OCI-LY7 (cell line): Measurements from ENCODE around the gene JAML. TPM values are rescaled to one million over a fixed set of nuclear protein-coding genes. Genes with fewer than 3 reads are reported as not detected.
A peak's percentile ranks its signal among the peaks of the same experiment; 100 is the strongest.

Source experiments
- BruUV-seq: library from RNA; stranded (reverse); fragments of 400-500 nt; replicated peaks from 2 replicates; lab custom pipeline; 2021; lab: Mats Ljungman, UMichigan
- CTCF ChIA-PET: fragments of 300-600 bp; sonication (Branson Sonifier 250); formaldehyde crosslinking; loops from one replicate; lab custom pipeline; 2022; ENCODE audit warnings: antibody characterized with exemption; ENCODE audit not compliant: unreplicated experiment; lab: Charles Lee
- POLR2A ChIA-PET: fragments of 300-600 bp; sonication (Branson Sonifier 250); formaldehyde crosslinking; loops from one replicate; lab custom pipeline; 2022; ENCODE audit warnings: antibody characterized with exemption; lab: Charles Lee
- DNase-seq: peaks from one replicate; pipeline ENCODE4 v3.0.0-alpha.2; 2015; ENCODE audit warnings: low spot score
- H2AFZ ChIP-seq: fragments of 200-600 bp; sonication (generic), shearing (Covaris generic); 2 replicates; pipeline ENCODE4 v1.6.1; 2014; ENCODE audit warnings: mild to moderate bottlenecking, antibody characterized with exemption, low read length, moderate library complexity
- H3K27ac ChIP-seq: fragments of 200-600 bp; sonication (generic); 2 replicates; pipeline ENCODE4 v1.5.1; 2014; ENCODE audit warnings: mixed run types, low read depth, mild to moderate bottlenecking, moderate library complexity, low read length, inconsistent platforms; ENCODE audit not compliant: poor library complexity, severe bottlenecking
- H3K36me3 ChIP-seq: fragments of 200-600 bp; sonication (generic); 2 replicates; pipeline ENCODE4 v1.6.1; 2014; ENCODE audit warnings: mild to moderate bottlenecking, antibody characterized with exemption, low read length, moderate library complexity, mixed read lengths; ENCODE audit not compliant: insufficient read depth
- H3K4me1 ChIP-seq: fragments of 200-600 bp; sonication (generic); 2 replicates; pipeline ENCODE4 v1.5.1; 2014; ENCODE audit warnings: mild to moderate bottlenecking, low read length; ENCODE audit not compliant: insufficient read depth, poor library complexity, severe bottlenecking
- H3K4me2 ChIP-seq: fragments of 200-600 bp; sonication (generic); 2 replicates; pipeline ENCODE4 v1.6.1; 2014; ENCODE audit warnings: mild to moderate bottlenecking, low read length
- H3K4me3 ChIP-seq: fragments of 200-600 bp; sonication (generic); 2 replicates; pipeline ENCODE4 v1.5.1; 2014; ENCODE audit warnings: mild to moderate bottlenecking, low read depth, low read length; ENCODE audit not compliant: poor library complexity, severe bottlenecking
- H3K79me2 ChIP-seq: fragments of 200-600 bp; sonication (generic); 2 replicates; pipeline ENCODE4 v1.6.1; 2016; ENCODE audit warnings: low read depth, mild to moderate bottlenecking, low read length, moderate library complexity, mixed read lengths; ENCODE audit not compliant: insufficient read depth
- H3K9me2 ChIP-seq: fragments of 200-600 bp; sonication (generic); 2 replicates; pipeline ENCODE4 v1.6.1; 2016; ENCODE audit warnings: mild to moderate bottlenecking, low read length, mixed read lengths; ENCODE audit not compliant: insufficient read depth
- H3K9me3 ChIP-seq: fragments of 200-600 bp; sonication (generic); 2 replicates; pipeline ENCODE4 v1.6.1; 2014; ENCODE audit warnings: mild to moderate bottlenecking, mixed run types, low read length, mixed read lengths
- H4K20me1 ChIP-seq: fragments of 200-600 bp; sonication (generic); 2 replicates; pipeline ENCODE4 v1.6.1; 2014; ENCODE audit warnings: mild to moderate bottlenecking, antibody characterized with exemption, low read length, moderate library complexity, mixed read lengths; ENCODE audit not compliant: insufficient read depth
- CTCF ChIP-seq: fragments of 200-600 bp; sonication (generic); conservative IDR thresholded peaks from 2 replicates; pipeline ENCODE4 v1.5.1; 2014; ENCODE audit warnings: mild to moderate bottlenecking, antibody characterized with exemption, low read length, moderate library complexity, mixed read lengths
- EZH2phosphoT487 ChIP-seq: fragments of 200-600 bp; sonication (generic); IDR thresholded peaks from 2 replicates; pipeline ENCODE4 v1.6.1; 2018; ENCODE audit warnings: low read depth, borderline replicate concordance, mild to moderate bottlenecking, mixed run types, antibody characterized with exemption, low read length, moderate library complexity, mixed read lengths
- intact Hi-C: fragments of 100-400 bp; cut with micrococcal nuclease; formaldehyde crosslinking; loops from one replicate; pipeline ENCODE4 v1.10.0; 2022; ENCODE audit not compliant: unreplicated experiment
- total RNA-seq, 2 experiments: library from RNA; depleted of rRNA in 1 of 2; stranded (reverse); fragments of >200 nt in 1 of 2; shearing (Covaris generic) in 1 of 2; gene quantifications; 2 replicates each; pipeline ENCODE4 v1.2.3, GENCODE V29; 2014 to 2022

JAML gene
- total RNA-seq, 2 experiments from 2014 or later: 0.63 to 0.73 TPM

DNA sequence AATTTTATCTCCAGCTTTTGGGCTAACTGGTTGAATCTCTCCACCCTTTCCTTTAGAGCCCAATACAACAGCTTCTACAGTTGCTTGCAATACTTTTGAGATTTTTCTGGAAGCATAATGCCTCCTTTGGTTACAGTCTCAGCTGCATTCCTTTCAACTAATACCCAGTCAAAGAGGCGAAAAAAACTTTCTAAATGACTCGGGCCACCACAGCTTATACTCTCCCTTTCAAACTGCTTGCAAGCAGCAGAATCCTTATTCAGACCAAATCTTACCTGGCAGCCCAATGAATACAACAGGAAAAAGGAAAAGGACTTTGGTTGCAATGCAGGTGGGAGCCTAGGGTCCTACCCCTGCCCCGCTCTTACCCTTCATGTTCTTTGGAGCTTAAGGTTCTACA lies 15.8 kb downstream of the JAML start:
- no peaks in the 10 kb centered on the region for H4K20me1 ChIP-seq
- BruUV-seq: no TSS peak
- no peaks in the 10 kb centered on the region for H3K79me2 ChIP-seq
- no peak overlapping the region for H3K4me3 ChIP-seq
- CTCF ChIA-PET: no interaction called here
- H3K4me2 ChIP-seq: no peak overlapping the region
- no peak for DNase-seq
- intact Hi-C loops: no loop called here
- H3K27ac ChIP-seq: no peak overlapping the region
- H3K9me2 ChIP-seq: no peaks in the 10 kb centered on the region; the same call in 1 of the 2 replicates
- no peak overlapping the region for H2AFZ ChIP-seq
- POLR2A ChIA-PET: interaction anchor here (0.5 to 2.8 kb wide), 3 partner anchors 10 to 112 kb away, joined by 3 to 11 read pairs (median 3); no protein-coding TSS in a partner anchor
- H3K9me3 ChIP-seq: no peaks in the 10 kb centered on the region
- peaks cover 24% of the 10 kb centered on the region for H3K4me1 ChIP-seq
- H3K36me3 ChIP-seq: no peaks in the 10 kb centered on the region
- TF ChIP-seq EZH2phosphoT487: no peak
- TF ChIP-seq CTCF: no peak

- Histone ChIP-seq H3K27ac (no peak overlapping the region), H3K9me2 (no peaks in the 10 kb centered on the region; the same call in 1 of the 2 replicates), H3K4me1 (peaks cover 12% of the 10 kb centered on the region), H4K20me1 (no peaks in the 10 kb centered on the region), H3K36me3 (no peaks in the 10 kb centered on the region), H3K4me3 (no peak overlapping the region), H3K79me2 (no peaks in the 10 kb centered on the region), H3K9me3 (no peaks in the 10 kb centered on the region), H2AFZ (peak overlapping the region; percentile 93; the same call in 1 of the 2 replicates), H3K4me2 (peak overlapping the region; percentile 49; the same call in 1 of the 2 replicates)
- ChIA-PET CTCF (interaction anchor here (1.1 kb wide), 1 partner anchor 82 kb away, joined by 3 read pairs; no protein-coding TSS in a partner anchor), POLR2A (interaction anchor here (2.8 kb wide), 1 partner anchor 8 kb away, joined by 11 read pairs; no protein-coding TSS in a partner anchor)
- no peak for DNase-seq
- intact Hi-C loops: no loop called here
- TF ChIP-seq CTCF (no peak), EZH2phosphoT487 (no peak)
- no TSS peak for BruUV-seq
These were observed 17.7 kb downstream of the JAML start for GRCh38 chr11:118207079-118207478.

GRCh38 chr11:118206391-118207031 lies 18.3 kb downstream of the JAML start:
- intact Hi-C loops: no loop called here
- H3K4me1 ChIP-seq: peaks cover 12% of the 10 kb centered on the region
- ChIA-PET POLR2A (interaction anchor here (1.0 kb wide), 1 partner anchor 31 kb away, joined by 3 read pairs; no protein-coding TSS in a partner anchor), CTCF (interaction anchor here (1.1 kb wide), 1 partner anchor 83 kb away, joined by 3 read pairs; no protein-coding TSS in a partner anchor)
- peak overlapping the region; percentile 16 for H3K27ac ChIP-seq
- no peaks in the 10 kb centered on the region for H3K36me3 ChIP-seq
- TF ChIP-seq EZH2phosphoT487: no peak
- DNase-seq: peak; percentile 32
- no TSS peak for BruUV-seq
- H3K4me3 ChIP-seq: peak overlapping the region; percentile 5
- H3K79me2 ChIP-seq: no peaks in the 10 kb centered on the region
- H2AFZ ChIP-seq: peak overlapping the region; percentile 93
- peak overlapping the region; percentile 49 for H3K4me2 ChIP-seq
- no peaks in the 10 kb centered on the region; the same call in 1 of the 2 replicates for H3K9me2 ChIP-seq
- no peaks in the 10 kb centered on the region for H4K20me1 ChIP-seq
- H3K9me3 ChIP-seq: no peaks in the 10 kb centered on the region
